GM03348 (cell line): ENCODE results near the gene CD151.

Experiments used
- DNase-seq: peaks from one replicate; pipeline ENCODE4 v3.0.0; 2012; ENCODE audit warnings: low spot score

Gene CD151

DNA sequence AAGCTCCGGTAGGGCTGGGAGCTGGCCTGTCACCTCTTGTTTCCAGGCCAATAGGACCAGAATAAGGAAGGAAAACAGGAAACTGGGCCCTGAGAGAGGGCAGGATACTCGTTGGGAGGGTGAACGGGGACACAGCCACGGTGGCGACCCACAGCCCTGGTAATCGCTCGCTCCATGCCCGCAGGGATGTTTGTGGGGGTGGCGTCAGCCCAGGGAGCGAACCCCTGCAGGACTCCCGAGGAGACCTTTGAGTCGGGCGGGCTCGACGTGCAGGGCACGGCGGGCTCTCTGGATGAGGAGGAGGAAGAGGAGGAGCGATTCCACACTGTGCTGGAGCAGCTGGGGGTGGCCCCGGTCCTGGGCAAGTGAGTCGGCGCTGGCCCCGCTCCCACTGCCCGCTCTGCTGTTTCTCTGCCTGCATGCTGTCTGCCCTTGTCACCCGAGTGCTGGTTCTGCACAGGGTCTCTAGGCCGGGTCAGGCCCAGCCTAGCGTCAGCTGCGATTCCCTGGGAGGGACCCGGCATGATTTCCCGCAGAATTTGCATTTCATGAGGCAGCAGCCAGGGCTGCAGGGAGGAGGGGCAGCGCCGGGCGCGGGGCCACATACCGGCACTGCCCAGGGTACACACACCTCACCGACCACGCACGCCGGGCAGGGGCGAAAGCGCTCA, 3.4 kb upstream of the CD151 start:
- no peak for DNase-seq

DNA sequence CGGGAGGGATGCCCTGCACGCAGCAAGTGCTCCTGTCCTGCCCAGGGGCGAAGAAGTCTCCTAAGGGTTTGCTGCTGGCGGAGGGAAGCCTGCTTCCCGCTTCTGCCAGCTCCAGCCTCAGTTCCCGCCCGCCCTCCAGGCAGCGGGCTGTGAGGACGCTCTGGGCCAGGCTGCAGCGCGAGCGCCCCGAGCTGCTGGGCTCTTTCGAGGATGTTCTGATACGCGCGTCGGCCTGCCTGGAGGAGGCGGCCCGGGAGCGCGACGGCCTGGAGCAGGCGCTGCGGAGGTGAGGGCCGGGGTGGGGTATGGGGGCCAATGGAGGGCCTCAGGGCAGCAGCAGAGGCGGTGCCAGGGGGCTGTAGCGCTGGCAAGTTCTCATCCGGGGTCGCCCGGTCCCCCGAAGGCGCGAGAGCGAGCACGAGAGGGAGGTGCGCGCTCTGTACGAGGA, 2.9 kb upstream of the CD151 start:
- no peak for DNase-seq

- DNase-seq: peak; percentile 83
Observed at GRCh38 chr11:830295-831117, 2.2 kb upstream of the CD151 start.

DNA sequence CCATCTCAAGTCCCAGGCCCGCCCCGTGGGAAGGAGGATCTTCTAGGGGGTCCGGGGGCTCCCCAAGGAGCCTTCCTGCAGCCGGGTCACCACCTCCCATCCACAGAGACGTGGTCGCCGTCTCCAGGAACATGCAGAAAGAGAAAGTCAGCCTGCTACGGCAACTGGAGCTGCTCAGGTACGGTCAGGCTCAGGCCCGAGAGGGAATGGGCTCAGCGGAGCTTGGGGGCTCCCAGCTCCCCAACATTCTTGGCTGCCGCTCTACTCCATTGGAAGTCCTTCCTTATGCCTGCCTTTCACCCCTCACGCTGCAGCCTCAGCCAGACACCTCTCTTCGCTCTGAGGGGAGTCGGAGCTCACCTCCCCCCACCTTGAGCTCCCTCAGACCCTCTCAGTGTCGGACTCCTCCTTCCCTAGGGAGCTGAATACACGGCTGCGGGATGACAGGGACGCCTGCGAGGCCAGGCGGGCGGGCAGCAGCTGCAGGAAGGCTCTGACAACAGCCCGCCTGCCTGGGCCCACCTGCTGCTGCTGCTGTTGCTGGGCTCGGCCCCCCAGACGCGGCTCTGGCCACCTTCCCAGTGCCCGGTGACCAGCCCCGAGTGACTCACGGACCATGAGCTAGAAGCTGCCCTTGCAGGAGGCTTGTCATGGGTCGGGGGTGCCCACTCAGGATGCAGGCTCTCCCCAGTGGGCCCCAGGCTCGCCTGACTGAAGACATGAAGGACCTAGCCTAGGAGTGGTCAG, 1.5 kb upstream of the CD151 start:
- no peak for DNase-seq

DNA sequence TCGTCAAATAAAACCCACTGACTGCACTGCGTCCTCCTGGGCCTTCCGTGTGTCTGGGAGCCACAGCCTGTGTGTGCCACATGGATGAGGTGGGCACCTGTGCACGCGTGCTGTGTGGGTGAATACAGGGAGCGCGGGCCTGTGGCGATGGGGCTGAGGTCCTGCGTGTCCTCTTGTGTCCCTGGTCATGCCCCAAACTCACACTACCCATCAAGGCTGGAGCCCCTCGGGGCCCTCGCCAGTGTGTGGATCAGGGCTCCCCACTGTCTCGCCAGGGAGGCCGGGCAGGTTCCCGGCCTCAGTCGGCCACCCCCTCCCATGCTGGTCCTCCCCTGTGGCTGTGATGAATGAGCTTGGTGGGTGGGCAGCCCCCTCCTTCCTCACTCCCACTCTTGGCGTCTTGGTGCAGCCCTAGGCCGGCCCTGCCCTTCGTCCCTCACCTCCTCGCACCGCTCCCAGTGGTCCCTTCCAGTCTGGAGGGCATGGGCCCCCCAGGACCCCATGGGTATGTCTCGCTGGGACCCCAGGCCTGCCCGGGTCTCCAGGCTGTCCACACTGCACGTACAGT, 707 bp upstream of the CD151 start:
- no peak for DNase-seq

- peak; percentile 76 for DNase-seq
Observed at GRCh38 chr11:833114-833791, 501 bp downstream of the CD151 start.

DNA sequence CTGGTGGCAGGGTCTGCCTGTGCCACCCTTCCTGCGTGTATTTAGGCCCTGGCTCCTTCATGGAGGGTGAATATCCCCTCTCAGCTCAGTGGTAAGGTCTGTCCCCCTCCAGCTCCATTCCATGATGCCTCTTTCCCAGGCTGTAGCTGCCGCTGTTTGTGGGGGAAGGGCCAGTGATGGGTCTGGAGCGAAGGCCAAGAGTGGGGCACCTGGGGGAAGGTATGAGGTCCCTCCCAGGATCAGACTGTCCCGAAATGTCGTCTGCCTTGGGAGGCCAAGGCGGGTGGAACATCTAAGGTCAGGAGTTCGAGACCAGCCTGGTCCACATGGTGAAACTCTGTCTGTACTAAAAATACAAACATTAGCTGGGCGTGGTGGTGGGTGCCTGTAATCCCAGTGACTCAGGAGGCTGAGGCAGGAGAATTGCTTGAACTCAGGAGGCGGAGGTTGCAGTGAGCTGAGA, 1.1 kb downstream of the CD151 start:
- no peak for DNase-seq

DNA sequence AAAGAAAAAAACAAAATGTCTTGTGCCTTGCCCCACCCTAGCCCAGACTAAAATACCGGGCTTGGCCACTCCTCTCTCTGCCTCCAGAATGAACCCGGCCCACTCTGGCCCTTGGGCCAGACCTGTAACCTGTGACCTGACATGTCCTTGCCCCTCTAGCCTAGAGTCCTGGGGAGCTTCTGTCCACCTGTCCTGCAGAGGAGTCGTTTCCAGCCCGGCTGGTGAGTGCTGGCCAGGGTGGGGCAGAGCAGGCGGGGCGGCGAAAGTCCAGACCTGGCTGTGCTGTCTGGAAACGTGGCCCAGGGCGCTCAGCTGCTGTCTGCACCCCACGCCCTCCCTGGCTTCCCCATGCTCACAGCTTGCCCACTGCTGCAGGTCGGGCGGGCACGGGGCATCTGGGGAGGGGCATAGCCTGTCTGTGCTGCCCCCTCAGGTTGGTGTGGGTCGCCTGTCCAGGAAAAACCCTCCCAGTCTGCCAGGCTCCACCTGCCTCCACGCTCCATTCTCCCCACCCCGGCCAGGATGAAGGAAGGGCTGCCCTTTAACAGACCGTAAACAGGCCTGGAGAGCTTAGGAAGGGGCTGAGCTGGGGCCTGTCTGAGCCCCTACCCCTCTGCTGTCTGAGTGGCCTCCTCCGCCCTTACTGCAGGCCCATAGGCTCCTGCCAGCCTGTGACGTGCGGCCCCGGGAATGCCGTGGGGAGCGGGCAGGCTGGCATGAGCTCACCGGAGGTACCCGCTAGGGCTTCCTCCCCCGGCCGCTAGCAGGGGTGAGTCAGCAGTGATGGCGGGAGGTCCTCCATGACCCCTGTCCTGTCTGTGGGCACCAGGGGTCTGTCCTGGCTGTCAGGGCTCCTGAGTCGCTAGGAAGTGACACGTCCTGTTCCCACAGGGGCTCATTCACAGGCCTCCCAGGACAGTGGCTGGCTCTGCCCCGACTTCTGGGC, 1.9 kb downstream of the CD151 start:
- peak; percentile 83 for DNase-seq

GRCh38 chr11:836274-836673, 3.5 kb downstream of the CD151 start:
- DNase-seq: no peak

DNA sequence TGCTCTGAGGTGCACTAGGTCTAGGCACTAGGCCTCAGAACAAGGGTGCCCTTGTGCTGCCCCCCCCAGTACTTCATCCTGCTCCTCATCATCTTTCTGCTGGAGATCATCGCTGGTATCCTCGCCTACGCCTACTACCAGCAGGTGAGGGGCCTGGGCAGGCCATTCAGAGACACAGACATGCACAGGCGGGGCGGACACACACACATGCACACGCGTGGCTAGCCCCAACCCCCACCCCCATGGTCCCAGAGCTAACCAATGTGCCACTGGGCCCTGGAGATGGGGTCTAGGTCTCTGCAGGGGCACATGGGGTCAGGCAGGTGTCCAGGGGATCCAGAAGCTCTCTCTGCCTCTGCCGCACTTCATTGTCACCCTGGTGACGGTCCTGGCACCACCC, 3.9 kb downstream of the CD151 start:
- DNase-seq: no peak

DNA sequence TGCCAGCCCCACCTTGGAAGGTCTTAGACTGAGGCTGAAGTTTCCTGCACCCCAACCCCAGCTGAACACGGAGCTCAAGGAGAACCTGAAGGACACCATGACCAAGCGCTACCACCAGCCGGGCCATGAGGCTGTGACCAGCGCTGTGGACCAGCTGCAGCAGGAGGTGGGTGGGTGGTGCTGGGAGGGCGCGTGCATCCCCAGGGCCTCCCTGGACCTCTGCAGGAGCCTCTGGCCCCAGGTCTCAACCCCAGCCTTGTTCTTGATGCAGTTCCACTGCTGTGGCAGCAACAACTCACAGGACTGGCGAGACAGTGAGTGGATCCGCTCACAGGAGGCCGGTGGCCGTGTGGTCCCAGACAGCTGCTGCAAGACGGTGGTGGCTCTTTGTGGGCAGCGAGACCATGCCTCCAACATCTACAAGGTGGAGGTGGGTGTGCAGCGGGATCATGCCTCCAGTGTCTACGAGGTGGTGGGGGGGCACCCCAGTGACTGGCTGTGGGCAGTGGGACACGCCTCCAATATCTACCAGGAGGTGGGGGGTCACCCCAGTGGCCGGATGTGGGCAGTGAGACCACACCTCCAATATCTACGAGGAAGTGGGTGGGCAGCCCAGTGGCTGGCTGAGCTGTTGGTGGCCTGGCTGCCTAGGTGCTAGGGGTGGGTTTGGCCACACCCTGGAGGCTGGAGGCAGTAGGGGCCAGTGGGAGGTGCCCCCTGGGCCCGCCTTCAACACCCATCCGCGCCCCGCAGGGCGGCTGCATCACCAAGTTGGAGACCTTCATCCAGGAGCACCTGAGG, 4.6 kb downstream of the CD151 start:
- DNase-seq: no peak

DNA sequence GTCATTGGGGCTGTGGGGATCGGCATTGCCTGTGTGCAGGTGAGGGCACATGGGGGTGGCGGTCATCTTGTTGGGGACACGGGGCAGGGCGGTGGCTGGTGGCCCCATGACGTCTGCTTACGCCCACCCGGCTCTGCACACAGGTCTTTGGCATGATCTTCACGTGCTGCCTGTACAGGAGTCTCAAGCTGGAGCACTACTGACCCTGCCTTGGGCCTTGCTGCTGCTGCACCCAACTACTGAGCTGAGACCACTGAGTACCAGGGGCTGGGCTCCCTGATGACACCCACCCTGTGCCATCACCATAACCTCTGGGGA, 5.2 kb downstream of the CD151 start:
- no peak for DNase-seq

DNA sequence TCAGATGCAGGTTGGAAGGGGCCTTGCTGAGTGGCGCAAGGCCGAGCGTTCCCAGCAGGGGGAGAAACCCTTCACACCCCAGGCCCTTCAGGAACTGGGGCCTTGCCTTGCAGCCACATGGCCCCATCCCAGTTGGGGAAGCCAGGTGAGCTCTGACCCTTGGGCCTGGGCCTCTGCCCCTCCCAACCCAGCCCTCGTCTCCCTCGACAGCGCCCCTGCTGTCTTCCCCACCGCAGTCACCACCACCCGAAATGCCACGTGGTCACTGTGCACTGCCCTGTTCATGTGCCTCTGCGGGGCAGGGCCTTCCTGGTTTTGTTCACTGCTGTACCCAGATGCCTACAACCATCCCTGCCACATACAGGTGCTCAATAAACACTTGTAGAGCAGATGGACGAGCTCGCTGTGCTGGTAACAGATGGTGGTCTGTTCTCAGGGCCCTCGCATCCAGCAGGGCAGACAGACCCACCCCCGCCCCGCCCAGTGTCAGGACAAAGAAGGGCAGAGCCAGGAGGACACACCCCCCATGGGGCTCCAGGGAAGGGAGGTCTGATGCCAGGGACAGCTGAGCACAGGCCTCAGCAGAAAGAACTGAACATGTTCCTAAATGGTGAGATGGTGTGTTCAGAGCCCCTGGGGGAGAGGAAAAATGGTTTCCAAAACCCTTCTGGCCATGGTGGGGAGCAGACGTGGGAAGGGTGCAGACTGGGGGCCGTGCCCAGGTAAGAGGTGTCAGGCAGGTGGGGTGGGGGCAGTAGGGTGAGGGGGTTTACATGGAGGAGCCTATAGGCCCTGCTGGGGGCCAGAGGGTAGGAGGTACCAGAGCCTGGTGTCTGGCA, 5.9 kb downstream of the CD151 start:
- DNase-seq: peak; percentile 58

DNA sequence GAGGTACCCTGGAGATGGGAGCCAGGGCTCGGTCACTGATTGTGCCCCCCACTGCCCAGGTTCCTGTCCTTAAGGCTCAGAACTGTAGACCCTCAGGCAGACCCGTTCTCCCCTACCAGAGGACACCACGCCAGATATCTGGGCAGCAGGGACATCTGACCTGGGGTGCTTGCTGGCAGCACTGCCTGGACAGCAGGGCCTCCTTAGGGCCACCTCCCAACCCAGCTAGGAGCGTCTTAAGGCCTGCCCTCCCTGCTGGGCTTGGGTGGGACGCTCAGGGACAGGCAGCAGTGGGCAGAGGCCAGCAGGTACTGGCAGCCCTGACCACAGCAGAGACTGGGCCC, 6.5 kb downstream of the CD151 start:
- DNase-seq: no peak

- DNase-seq: no peak
Observed at GRCh38 chr11:839875-840617, 7.3 kb downstream of the CD151 start.

- DNase-seq: no peak
Observed at GRCh38 chr11:841981-842369, 9.2 kb downstream of the CD151 start.

DNA sequence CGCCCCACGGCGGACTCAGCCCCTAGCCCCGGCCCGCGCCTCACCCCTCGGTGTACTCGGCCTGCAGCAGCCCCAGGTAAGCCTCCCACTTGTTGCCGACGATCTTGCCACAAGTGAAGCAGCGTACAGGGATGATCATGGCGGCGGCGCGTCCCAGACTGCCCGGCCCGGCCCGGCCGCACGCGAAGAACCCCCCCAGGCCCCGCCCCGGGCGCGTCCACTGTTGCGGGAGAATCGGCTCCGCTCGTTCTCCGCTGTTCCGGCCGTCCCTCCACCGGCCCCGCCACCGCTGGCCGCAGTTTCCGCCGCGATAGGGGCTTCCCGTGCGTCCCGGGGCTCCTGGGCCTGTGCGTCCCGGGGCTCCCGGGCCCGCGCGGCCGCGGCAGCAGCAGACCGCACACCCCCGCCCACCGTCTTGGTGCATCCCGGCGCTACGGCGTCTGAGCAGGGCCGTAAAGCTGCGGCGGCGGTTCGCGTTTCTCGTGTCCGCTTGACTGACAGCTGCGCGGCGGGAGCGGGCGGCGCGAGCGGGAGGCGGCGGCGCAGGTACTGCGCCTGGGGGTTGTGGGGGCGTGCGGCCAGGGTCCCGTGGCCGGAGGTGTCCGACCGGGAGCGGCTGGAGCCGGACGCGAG, 9.7 kb downstream of the CD151 start, which contains the start of the genes POLR2L and TSPAN4:
Gene POLR2L, minus strand, starts transcription at position 160 of the 633 bp plus-strand sequence. Its CDS starts 21 bp downstream, at position 139.
Gene TSPAN4, plus strand, starts transcription at position 483 of the 633 bp plus-strand sequence. CDS start 7,453 bp downstream, outside the sequence.
- peak; percentile 94 for DNase-seq
